ENCODE results near the gene TNIK.

GRCh38 chr3:171186817-171187500, 273.2 kb downstream of the TNIK start:
- TF ChIP-seq YY1 (IDR thresholded peaks at IDR 0.05; ENCODE audit: insufficient read depth, insufficient read length): no peak
- no peak for TF ChIP-seq ZNF274 (IDR thresholded peaks at IDR 0.05; ENCODE audit: low read depth, low read length)
- TF ChIP-seq SUZ12 (IDR thresholded peaks at IDR 0.05; ENCODE audit: extremely low read depth, insufficient read depth, insufficient read length): no peak
